Activated CD8-positive, alpha-beta memory T cell treated with anti-CD3 and anti-CD28 coated beads, Interleukin-2, amount 50 U/mL, for 48 hours (primary cell): Measurements from ENCODE around the gene HNF1A.

ENCODE experiments used
- DNase-seq: peaks from one replicate; pipeline ENCODE4 v3.0.0-alpha.2; 2020

HNF1A gene

DNA sequence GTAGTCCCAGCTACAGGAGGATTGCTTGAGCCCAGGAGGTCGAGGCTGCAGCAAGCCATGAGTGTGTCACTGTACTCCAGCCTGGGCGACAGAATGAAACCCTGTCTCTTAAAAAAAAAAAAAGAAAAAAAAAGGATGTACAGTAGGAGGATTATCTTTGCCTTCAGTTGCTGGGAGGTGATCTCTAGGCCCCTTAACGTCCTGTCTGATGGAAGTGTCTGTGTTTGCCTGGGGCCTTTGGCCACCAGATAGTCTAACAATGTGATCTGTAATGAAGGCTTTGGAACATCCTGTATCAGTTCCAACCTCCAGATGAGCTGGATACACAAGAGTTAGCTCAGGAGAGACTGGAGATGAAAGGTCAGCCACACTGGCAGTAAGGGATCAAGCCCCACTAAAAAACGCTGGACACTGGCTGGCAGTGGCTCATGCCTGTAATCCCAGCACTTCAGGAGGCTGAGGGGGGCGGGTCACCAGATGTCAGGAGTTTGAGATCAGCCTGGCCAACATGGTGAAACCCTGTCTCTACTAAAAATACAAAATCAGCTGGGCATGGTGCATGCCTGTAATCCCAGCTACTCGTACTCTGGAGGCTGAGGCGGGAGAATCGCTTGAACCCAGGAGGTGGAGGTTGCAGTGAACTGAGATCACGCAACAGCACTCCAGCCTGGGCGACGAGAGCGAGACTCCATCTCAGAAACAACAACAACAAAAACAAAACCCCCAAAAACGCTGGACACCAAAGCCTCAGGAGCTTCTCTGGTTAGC lies 19.0 kb upstream of the HNF1A start:
- DNase-seq, result no peak

DNA sequence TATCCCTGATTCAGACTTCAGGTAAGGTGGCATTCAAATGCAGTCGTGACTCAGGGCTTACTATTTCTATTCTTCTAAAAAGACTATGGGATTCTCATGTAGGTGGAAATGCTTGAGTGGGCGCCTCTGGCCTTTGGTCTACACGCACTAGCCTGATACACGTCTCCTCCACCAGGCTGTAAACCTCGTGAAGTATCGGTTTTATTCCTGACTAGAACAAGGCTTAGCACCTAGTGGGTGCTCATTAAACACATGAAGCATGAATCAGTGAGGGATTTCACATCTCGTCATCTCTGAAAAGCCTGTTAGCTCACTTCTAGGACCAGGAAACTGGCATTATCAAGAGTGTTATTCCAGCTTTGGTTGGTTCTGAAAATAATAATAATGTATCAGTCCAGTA lies 17.7 kb upstream of the HNF1A start:
- no peak for DNase-seq

DNA sequence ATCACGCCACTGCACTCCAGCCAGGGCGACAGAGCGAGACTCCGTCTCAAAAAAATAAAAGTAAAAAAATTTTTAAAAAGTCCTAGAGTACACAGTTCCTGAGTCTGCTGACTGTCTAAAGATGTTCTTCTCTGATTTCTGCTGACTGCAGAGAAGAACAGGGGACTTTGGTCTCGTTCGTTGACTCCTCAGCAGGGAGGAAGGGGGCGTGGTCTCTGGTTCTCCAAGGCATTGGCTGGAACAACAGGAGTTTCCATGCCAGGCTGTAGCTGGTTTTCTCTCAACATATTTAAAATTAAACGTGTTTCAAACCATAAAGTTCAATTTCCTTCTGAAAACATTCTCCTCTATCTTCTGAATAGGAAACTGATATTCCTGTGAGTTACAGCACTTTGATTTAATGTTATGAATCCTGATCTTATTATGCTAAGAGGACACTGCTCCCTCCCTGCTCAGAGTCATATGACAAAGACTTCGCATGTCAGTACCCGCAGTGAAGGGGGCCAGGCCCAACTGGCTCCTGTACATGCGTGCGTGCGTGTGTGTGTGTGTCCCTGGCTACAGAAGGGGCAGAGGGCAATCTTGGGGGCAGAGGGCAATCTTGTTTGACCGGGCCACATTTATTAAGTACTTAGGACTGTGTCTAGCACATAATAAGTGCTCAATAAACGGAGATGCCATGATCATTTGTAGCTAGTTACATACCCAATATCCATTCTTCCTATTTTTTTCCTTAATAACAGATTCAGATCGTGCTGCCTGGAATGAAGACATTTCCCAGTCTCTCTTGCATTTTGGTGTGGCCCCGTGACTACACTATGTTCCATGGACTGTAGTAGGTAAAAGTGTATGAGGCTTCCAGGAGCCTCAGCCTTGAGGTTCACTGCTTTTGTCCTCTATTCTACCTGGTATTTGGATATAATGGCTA lies 16.5 kb upstream of the HNF1A start:
- DNase-seq, result no peak

DNA sequence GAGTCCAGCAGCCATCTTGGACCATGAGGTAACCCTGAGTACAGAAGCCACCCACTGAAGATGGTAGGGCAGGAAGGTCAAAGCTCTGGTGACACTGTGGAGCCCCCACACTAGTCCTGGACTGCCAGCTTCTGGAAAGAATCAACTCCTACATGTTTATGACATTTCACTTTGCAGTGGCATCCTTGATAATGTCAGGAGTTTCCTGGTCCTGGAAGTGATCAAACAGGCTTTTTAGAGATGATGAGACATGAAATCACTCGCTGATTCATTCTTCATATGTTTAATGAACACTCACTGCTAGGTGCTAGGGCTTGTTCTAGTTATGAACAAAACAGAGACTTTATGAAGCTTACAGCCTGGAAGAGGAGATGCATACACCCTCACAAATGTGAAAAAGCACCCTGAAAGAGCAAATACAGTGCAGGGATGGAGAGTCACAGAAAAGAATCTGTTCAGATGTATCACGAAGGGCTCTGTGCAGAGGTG lies 15.8 kb upstream of the HNF1A start:
- DNase-seq, result no peak

DNA sequence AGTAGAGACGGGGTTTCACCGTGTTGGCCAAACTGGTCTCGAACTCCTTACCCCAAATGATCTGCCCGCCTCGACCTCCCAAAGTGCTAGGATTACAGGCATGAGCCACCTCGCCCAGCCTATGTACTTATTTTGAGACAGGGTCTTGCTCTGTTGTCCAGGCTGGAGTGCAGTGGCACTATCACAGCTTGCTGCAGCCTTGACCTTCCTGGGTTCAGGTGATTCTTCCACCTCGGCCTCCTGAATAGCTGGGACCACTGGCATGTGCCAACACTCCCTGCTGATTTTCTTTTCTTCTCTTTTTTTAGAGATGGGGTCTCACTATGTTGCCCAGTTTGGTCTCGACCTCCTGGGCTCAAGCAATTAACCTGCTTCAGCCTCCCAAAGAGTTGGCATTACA lies 14.0 kb upstream of the HNF1A start:
- DNase-seq, result no peak

DNA sequence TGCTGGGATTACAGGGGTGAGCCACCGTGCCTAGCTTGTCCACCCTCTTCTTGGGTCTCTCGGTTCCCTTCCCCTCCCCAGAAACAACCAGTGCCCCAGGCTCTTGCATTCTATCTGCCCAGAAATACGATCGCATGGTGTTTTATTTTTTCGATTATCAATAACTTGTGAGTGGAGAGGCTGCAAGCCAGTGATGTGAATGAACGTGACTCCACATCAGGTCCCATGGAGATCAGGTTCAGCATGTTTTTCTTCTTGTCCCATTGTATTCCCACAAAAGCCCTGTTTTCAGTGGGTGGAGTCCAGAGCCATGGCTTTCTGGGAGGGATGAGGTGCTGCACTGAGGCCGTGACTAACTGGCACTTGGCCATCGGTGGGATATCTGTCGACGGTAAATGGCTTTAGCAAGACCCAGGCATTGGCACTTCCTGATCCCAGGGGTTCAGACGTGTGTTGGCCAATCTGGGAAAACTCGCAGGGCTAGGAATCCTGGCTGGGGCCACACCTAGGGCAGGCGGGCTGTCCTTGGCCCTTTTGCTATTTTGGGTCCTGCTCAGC lies 12.7 kb upstream of the HNF1A start:
- no peak for DNase-seq

DNA sequence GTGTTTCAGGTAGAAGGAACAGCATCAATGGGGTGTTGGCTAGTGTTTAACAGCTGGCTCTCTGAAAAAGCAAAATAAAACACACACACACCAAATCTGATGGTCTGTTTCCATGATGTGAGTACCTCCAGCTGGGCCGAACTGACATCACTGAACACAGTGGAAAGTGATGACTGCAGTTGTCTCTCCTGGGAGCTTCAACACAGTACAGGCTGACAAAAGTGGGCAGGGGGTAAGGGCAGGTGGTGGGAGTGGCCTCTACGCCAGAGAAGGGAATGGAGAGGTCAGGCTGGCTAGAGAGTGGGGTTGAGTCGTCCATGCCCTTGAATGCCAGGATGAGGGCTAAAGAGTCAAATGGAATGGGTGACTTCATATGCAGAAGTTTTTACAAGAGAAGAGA lies 8.0 kb upstream of the HNF1A start:
- no peak for DNase-seq

DNA sequence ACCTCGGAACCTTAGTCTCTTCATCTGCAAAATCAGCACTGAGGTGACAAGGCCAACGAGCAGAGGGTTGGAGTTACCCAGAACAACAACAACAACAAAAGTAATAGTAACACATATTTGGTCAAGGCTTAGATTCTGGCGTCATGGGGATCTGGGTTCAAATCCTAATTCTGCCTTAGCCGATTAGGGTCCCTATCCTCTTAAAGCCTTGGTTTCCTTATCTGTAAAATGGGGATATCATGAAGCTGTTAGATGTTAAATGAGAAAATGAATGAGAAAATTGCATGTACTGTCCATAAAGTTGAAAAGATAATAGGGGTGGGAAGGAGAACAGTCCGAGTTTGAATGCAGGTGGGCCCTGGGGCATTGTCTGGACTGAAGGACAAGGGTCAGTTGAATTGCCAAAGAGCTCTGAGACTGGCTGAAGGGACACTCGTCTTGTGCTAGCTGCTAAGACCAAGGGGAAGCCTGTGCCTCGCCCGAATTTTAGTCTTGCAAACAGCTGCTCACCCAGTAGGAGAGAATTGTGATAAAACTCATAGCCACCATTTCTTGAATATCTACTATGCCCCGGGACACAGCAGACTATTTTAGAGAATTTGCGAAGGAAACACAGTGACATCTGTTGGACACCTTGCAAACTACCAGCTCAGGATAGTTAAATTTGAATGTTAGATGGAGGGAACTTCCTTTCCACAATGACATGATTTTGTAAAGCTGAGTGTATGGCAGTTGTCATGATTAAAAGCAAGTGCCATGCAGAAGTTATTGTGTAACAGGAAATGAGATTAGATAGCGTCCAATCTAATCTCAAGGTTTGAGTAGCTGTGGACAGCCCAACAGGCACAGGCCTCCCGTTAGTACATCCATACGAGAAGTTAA lies 6.8 kb upstream of the HNF1A start:
- DNase-seq, result no peak

DNA sequence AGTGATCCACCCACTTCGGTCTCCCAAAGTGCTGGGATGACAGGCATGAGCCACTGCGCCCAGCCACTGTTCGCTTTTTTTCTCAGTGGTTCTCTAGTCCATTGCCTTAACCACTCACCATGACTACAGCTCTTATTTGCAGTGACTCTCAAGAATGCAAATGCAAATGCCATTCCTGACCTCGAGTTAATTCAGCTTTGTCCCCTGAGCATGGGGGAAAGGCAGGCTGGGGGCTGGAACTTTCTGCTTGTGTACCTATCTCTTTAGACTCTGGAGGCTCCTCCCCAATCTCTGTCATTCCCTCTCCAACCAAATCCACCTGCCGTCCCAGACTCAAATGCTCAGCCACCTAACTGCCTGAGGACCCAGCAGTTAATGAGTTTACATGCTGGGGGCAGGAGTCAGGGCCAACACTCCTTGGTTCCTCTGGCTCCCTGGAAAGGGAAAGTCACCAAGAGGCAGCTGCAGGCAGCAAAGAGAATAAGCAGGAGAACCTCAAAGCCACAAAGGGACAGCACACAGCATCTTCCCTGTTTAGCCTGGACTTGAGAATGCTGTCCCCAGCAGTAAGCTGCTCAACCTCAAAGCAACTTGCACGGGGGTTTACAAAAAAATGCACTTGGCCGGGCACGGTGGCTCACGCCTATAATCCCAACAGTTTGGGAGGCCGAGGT lies 5.3 kb upstream of the HNF1A start:
- DNase-seq, result no peak

DNA sequence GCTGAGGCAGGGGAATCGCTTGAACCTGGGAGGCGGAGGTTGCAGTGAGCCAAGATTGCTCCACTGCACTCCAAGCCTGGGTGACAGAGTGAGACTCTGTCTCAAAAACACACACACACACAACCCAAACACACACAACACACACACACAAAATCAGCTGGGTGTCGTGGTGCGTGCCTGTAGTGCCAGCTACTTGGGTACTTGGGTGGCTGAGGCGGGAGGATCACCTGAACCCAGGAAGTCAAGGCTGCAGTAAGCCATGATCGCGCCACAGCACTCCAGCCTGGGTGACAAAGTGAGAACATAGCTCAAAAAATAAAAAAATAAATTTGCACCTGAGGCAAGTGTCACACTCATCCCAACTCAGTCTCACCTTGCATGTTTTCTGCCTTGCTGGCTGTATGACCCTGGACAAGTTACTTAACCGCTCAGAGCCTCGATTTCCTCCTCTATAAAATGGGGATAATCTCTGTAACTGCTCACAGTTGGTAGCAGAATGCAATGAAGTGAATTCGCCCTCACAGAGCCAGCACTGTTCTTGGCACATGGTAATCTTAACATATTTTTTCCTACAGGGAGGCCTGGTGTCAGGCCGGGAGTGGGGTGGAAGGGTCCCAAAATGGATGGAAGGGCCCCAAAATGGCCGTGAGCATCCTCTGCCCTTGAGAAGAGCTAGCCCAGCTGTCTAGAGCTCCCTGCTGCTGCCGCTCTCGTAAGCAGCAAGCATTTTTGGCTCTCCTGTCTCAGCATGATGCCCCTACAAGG lies 630 bp upstream of the HNF1A start:
- DNase-seq, result no peak

DNA sequence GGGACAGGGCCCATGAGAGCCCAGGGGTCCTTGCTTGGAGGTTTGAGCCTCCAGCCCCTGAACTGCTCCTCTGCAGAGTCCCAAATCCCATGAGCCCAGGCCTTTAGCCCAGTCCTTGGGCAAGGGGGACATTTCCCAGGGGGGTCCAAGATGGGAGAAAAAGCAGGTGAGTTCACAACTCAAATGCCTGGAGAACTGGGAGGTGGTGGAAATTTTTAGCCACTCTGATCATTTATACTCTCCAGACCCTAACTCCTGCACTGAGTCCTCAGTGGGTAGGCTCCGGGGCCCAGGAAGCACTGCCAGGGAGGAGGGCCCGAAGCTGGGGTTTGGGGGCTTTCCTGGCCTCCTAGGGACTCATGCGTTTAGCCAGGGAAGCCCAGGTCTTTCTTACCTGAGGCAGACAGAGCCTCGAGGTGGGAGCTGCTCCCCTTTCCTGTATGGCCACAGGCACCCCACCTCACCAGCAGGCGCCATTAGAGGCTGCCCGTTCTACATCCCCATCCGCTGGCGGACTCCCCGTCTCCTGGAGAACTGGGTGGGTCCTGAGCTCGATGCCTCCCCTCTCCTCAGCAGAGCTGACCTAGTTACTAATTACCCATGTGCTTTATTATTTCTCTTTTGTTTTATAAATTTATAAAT lies 998 bp downstream of the HNF1A start:
- DNase-seq, result no peak

DNA sequence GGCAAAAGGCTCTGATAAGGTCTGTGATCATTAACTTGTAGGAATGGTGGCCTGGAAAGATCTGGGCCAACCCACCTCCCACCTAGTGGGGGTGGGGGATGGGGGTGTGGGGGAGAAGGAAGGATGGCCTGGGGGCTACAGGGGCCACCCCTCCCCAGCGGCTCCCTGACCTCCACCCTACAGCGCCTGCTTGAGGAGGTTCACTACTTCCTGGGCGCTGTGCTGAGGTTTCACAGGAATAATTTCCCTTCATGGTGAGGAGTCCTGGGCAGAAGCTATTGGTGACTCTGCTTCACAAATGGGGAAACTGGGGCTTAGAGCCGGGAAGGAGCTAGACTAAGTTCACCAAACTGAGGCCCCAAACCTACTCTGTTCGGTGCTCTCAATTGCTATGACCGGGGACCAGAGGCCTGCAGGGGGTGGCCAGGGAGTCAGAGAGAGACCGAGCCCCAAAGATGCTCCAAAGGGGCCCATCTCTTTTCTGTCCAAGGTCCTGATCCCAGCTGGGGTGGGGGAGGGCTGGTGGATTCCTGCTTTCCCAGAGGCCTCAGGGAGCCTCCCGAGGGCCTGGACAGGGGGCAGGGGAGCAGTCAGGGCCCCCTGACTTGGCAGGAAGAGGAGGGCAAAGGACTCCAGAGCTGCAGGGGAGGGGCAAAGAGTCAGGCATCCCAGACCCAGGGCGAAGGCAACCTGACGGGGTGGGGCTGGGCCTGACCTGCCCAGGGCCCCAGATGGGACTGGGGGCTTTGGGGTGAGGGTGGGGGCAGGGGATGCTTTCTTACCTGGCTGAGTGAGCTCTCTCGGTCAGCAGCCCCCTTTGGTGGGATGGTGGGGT lies 1.7 kb downstream of the HNF1A start:
- no peak for DNase-seq

DNA sequence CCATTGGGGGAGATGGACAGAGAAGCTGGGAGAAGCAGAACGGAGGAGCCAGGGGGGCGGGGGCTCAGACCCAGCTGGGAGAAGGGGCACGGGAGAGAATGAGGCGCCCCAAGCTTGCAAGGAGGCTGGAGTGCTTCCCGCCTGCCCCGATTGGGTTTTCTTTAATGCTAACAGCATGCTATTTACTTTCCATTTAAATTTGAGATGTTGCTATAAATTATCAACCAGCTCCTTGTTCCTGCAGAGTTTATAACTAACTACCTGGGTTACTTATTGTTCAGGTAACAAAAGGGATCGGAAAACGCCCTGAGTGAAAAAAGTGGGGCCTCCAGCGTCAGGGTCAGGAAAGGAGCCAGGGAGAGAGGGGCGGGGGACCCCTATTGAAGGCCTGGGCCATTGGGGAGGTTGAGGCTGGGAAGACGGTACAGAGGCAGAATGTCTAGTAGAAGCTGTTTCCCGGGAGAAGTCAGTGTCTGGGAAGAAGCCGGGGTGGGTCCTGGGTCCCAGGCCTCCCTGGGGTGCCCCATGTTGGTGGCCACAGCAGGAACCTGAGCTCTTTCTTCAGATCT lies 2.5 kb downstream of the HNF1A start:
- no peak for DNase-seq

DNA sequence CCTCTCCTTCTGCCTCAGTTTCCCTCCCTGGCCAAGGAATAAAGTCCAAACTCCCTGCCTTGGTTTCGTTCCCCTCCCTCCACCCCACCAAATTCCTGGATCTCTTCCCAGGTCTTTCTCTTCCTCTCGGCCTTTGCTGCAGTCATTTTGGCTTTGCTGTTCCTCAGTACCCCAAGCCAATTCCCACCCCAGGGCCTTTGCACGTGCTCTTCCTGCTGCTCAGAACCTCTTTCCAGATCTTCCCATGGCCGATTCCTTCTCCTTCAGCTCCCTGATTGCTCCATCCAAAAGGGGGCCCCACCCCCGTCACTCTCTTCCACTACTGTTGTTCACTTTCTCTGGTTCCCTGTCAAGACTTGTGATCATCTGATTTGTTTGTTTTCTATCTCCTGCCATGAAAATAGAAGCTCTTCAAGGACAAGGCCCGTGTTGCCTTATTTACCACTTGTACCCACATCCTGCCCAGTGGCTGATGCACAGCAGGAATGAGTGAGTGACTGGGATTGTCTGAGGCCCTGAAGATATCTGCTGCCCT lies 3.1 kb downstream of the HNF1A start:
- no peak for DNase-seq

DNA sequence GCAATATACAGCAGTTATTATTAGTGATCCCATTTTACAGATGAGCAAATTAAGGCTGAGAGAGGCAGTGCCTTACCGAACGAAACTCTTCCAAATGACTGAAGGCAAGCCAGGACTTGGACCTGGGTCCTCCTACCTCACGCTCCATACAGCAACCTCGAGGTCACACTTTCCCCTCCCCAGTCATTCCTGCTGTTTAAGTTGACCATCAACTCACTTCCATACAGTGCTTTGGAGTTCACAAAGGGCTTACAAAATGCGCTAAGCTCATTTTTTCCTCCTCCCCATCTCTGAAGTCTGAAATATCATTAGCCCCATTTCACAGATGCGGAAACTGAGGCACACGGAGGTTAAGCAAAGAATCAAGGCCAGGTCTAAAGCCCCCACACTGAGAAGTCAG lies 4.3 kb downstream of the HNF1A start:
- DNase-seq, result no peak

DNA sequence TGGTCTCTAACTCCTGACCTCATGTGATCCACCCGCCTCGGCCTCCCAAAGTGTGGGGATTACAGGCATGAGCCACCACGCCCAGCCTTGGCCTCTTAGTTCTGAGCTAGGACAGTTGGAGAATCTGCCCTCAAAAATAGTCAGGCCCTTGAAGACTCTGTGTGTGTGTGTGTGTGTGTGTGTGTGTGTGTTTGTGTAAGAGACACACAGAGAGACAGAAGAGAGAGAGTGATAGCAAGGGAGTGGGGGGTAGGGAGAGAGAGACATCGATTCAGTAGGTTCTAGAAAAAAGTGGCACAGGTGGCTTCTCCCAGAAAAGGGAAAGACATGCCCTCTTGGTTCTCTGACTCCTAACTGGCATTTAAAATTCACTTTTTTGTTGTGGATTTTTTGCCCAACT lies 5.4 kb downstream of the HNF1A start:
- no peak for DNase-seq

DNA sequence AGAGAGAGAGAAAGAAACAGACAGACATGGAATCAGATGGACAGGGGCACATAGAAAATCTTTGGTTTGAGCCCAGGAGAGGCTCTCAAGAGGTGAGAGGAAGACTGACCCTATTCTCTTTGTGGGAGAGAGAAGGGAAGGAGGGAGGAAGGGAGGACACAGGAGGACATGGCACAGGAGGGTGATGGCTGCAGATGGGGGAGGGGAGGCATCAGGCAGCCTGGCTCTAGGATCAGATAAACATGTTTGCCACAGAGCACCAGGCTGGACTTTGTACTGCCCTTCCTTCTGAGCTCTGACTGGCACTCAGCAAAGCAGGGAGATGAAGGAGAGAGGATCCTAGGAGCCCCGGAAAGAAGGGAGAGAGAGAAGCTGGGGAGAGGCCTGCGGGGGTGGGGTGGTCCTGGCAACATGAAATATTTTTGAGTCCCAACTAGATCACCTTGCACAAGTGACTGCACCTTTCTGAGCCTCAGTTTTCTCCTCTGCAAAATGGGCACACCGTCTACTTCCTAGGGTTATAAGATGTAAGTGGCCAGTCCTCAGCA lies 6.1 kb downstream of the HNF1A start:
- DNase-seq, result no peak

DNA sequence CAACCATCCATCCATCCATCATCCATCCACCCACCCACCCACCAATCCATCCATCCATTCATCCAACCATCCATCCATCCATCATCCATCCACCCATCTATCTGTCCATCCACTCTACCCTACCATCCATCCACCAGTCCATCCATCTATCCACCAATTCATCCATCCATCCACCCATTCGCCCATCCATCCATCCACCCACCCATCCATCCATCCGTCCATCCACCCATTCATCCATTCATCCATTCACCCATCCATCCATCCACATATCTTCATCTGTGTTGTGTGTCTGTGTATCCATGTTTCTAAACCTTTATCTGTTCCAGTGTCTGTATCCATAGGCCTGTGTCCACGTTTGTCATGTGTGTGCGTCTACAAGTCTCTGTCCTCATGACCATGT lies 9.9 kb downstream of the HNF1A start:
- DNase-seq, result no peak

DNA sequence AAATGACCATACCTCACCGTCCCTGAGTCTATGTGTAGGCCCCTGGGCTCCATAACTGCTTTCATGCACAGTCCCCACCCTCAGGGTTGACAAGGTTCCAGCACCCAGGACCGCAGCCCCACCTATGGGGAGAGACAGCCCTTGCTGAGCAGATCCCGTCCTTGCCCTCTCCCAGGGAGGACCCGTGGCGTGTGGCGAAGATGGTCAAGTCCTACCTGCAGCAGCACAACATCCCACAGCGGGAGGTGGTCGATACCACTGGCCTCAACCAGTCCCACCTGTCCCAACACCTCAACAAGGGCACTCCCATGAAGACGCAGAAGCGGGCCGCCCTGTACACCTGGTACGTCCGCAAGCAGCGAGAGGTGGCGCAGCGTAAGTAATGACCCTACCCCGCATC lies 10.3 kb downstream of the HNF1A start:
- no peak for DNase-seq
